ENCODE measurements around the gene HS6ST2. TPM values are rescaled to one million over a fixed set of nuclear protein-coding genes. Genes with fewer than 3 reads are reported as not detected.
A peak's percentile ranks its signal among the peaks of the same experiment; 100 is the strongest.
"Not testable (repeated sequence)": the region's sequence is repeated elsewhere in the genome, so short reads cannot be mapped to it uniquely, and the experiment has no call there.

The HS6ST2 gene
- total RNA-seq, 1 donor from 2014 or later = 0.92 TPM

GRCh38 chrX:132955690-132956089, 2.7 kb downstream of the HS6ST2 start:
- Histone ChIP-seq H3K4me3 (no peak overlapping the region), H3K27me3 (ENCODE audit: low read depth) (peaks cover 36% of the 10 kb centered on the region), H3K9me3 (no peaks in the 10 kb centered on the region), H3K36me3 (no peaks in the 10 kb centered on the region), H3K4me1 (no peaks in the 10 kb centered on the region), H3K27ac (no peak overlapping the region)
- no peak for DNase-seq
- no peak for ATAC-seq
- intact Hi-C loops (cut with DNase I) = no loop called here
- no peak for TF ChIP-seq CTCF (IDR thresholded peaks at IDR 0.05)

DNA sequence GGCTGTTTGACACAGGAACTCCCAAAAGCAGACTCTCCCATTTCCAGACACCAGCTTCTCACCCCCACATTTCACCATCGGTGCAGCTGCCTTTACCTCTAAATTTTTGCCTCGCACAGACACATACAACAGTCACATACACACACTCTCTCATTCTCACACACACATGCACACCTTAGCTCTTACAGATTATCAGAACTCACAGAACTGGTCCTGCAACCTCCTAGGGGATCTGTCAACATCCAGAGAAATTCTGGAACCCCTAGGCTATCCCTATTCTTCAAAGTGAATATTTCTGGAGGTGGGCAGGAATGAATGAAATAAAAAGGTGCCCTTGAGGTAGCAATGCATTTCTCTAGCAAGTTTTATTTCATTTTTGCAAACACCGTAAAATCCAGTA, 4.1 kb downstream of the HS6ST2 start:
- Histone ChIP-seq H3K4me3 (no peak overlapping the region), H3K4me1 (no peaks in the 10 kb centered on the region), H3K36me3 (no peaks in the 10 kb centered on the region), H3K27ac (no peak overlapping the region), H3K27me3 (ENCODE audit: low read depth) (peaks cover 28% of the 10 kb centered on the region), H3K9me3 (no peaks in the 10 kb centered on the region)
- TF ChIP-seq CTCF (IDR thresholded peaks at IDR 0.05) = no peak
- intact Hi-C loops (cut with DNase I) = no loop called here
- DNase-seq (no peak), ATAC-seq (no peak)

DNA sequence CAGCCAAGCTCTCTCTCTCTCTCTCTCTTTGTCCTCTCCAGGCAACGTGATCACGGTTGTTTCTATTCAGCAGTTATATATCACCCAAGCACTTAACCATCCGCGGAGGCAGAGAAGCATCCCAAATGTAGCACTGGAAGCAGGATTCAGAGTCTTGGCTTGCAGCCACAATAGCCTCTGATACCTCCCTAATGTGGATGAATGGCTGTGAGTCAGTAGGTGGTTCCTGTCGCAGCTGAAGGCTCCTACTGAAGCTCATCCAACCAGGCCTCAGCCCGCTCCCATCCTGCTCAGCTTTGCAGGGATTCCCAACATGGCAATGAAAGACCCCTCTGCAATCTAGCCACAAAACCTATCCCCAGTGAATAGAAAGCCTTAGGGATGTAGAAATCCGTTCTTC, 5.1 kb downstream of the HS6ST2 start:
- intact Hi-C loops (cut with DNase I) = no loop called here
- no peaks in the 10 kb centered on the region for H3K36me3 ChIP-seq
- no peak overlapping the region for H3K27ac ChIP-seq
- no peaks in the 10 kb centered on the region for H3K4me1 ChIP-seq
- no peaks in the 10 kb centered on the region for H3K9me3 ChIP-seq
- H3K4me3 ChIP-seq = no peak overlapping the region
- ATAC-seq (no peak), DNase-seq (no peak)
- TF ChIP-seq CTCF (IDR thresholded peaks at IDR 0.05) = no peak
- H3K27me3 ChIP-seq (ENCODE audit: low read depth) = peaks cover 19% of the 10 kb centered on the region

DNA sequence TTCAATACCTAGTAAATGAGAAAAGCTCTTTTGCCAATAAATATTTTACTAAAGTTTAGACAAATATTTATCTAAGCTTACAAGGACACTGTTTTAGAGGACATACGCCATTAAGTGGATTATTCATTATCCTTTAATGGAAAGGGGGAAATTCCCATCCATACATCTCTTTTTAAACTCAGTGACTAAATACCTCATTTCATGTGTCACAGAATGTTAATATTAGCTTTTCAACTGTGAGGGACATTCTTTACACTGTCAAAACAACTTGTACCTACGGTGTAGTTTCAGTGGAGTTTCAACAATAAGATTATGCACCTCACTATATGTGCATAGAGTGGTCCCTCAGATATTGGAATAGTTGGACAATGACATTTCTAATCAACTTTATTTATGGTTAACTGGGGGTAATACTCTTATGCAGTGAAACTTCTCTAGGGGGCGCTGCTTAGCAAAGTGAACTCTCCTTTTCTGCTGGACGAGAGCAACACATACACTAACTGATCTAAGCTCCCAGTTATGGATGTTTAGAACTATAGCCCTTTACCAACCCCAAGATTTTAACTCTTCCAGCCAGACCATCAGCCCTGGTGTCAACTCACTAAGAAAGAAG, 9.7 kb downstream of the HS6ST2 start:
- peak; percentile 12 for TF ChIP-seq CTCF (IDR thresholded peaks at IDR 0.05)
- no peaks in the 10 kb centered on the region for H3K36me3 ChIP-seq
- no peak for DNase-seq
- H3K27me3 ChIP-seq (ENCODE audit: low read depth) = no peaks in the 10 kb centered on the region
- H3K27ac ChIP-seq = no peak overlapping the region
- H3K4me1 ChIP-seq = no peaks in the 10 kb centered on the region
- no peak for ATAC-seq
- no peak overlapping the region for H3K4me3 ChIP-seq
- intact Hi-C loops (cut with DNase I) = no loop called here
- H3K9me3 ChIP-seq = no peaks in the 10 kb centered on the region

DNA sequence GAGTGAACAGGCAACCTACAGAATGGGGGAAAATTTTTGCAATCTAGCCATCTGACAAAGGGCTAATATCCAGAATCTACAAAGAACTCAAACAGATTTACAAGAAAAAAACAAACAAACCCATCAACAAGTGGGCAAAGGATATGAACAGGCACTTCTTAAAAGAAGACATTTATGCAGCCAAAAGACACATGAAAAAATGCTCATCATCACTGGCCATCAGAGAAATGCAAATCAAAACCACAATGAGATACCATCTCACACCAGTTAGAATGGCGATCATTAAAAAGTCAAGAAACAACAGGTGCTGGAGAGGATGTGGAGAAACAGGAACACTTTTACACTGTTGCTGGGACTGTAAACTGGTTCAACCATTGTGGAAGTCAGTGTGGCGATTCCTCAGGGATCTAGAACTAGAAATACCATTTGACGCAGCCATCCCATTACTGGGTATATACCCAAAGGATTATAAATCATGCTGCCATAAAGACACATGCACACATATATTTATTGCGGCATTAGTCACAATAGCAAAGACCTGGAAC, 13.3 kb downstream of the HS6ST2 start:
- intact Hi-C loops (cut with DNase I); H3K36me3 ChIP-seq: not testable (repeated sequence)

DNA sequence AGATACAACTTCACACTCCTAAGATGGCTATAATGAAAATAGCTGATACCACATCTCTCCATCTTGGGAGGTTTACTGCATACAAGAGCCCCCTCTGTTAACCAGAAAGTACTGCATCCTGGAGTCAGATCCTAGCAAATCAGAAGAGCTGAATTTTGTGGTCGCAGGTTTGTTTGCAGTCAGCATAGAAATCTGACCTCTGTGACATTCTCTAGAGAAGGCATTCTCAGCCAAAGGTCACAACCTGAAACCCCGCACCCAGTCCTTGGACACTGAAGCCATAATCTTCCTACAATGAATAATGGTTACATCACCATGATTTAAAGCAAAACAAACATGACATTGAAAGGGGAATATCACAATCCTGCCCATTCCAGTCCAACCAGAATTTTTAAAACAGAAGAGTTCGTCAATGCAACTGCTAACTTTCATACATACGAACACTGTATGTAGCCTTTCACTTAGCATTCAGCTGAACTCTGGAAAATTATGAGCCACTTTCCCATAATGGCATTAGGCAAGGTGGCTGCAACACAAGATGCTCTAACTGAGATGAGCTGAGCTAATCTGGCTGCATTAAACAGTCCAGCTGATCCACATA, 17.6 kb downstream of the HS6ST2 start:
- no peak for TF ChIP-seq CTCF (IDR thresholded peaks at IDR 0.05)
- ATAC-seq = no peak
- no peak for DNase-seq

More for the DNA sequence above, 13.3 kb downstream of the HS6ST2 start:
- ATAC-seq; H3K4me1 ChIP-seq; DNase-seq; H3K27me3 ChIP-seq (ENCODE audit: low read depth); H3K9me3 ChIP-seq; H3K27ac ChIP-seq; H3K4me3 ChIP-seq: not testable (repeated sequence)

More for the DNA sequence above, 17.6 kb downstream of the HS6ST2 start:
- Histone ChIP-seq H3K4me3 (no peak overlapping the region), H3K27ac (no peak overlapping the region), H3K4me1 (no peaks in the 10 kb centered on the region), H3K9me3 (no peaks in the 10 kb centered on the region), H3K36me3 (no peaks in the 10 kb centered on the region), H3K27me3 (ENCODE audit: low read depth) (no peaks in the 10 kb centered on the region)
- intact Hi-C loops (cut with DNase I) = no loop called here
